GM19099 (cell line): ENCODE measurements around the gene COL6A3.

ENCODE experiments used
- POLR2A ChIP-seq: IDR thresholded peaks from 3 replicates; pipeline ENCODE4 v1.6.1; 2011; ENCODE audit warnings: low read depth; ENCODE audit not compliant: insufficient read length; ENCODE audit errors: extremely low read depth

COL6A3 gene

GRCh38 chr2:237309011-237309410 is 105.0 kb downstream of the COL6A3 start:
- no peak for TF ChIP-seq POLR2A

- no peak for TF ChIP-seq POLR2A
These were observed 106.5 kb downstream of the COL6A3 start for GRCh38 chr2:237307474-237307873.

- TF ChIP-seq POLR2A, result no peak
These were observed 107.2 kb downstream of the COL6A3 start for GRCh38 chr2:237306787-237307170.

GRCh38 chr2:237306083-237306786 is 107.7 kb downstream of the COL6A3 start:
- TF ChIP-seq POLR2A, result no peak

GRCh38 chr2:237305579-237305978 is 108.4 kb downstream of the COL6A3 start:
- TF ChIP-seq POLR2A, result no peak

- TF ChIP-seq POLR2A, result no peak
These were observed 109.0 kb downstream of the COL6A3 start for GRCh38 chr2:237304763-237305514.

- no peak for TF ChIP-seq POLR2A
These were observed 112.4 kb downstream of the COL6A3 start for GRCh38 chr2:237301595-237301994.

GRCh38 chr2:237300739-237301138 is 113.2 kb downstream of the COL6A3 start:
- no peak for TF ChIP-seq POLR2A

- no peak for TF ChIP-seq POLR2A
These were observed 114.1 kb downstream of the COL6A3 start for GRCh38 chr2:237299906-237300305.

- no peak for TF ChIP-seq POLR2A
These were observed 115.5 kb downstream of the COL6A3 start for GRCh38 chr2:237298151-237299118.

- no peak for TF ChIP-seq POLR2A
These were observed 116.4 kb downstream of the COL6A3 start for GRCh38 chr2:237297421-237298150.

GRCh38 chr2:237296756-237297155 is 117.2 kb downstream of the COL6A3 start:
- no peak for TF ChIP-seq POLR2A

- TF ChIP-seq POLR2A, result no peak
These were observed 118.0 kb downstream of the COL6A3 start for GRCh38 chr2:237295889-237296480.

- no peak for TF ChIP-seq POLR2A
These were observed 119.5 kb downstream of the COL6A3 start for GRCh38 chr2:237294460-237294859.
